ENCODE data around the gene ATP2B2.

Gene ATP2B2

DNA sequence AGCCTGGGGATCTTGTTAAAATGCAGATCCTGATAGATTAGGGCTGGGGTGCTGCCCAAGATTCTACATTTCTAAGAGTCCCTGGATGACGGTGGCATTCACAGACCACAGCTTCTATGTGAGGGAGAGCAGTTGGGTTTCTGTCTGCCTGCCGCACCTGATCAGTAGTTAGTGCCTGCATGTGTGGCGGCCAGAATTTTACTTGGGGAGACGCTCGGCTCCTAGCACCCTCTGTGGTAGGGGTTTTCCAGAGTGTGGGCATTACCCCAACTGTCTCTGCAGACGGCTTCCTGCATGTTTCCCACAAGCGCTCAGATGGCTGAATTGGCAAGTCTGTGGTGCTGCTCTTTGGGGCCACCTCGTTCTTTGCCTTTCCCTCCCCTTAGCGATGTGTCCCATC lies 220.9 kb downstream of the ATP2B2 start:
- no peaks in the 10 kb centered on the region for H3K27me3 ChIP-seq (ENCODE audit: insufficient read depth, poor library complexity, severe bottlenecking)
- no peak overlapping the region for H3K27ac ChIP-seq (ENCODE audit: poor library complexity, severe bottlenecking)
- no peaks in the 10 kb centered on the region for H3K4me1 ChIP-seq (ENCODE audit: insufficient read depth, poor library complexity, severe bottlenecking)
- no peak for ATAC-seq (ENCODE audit: low read depth)
- no peak for DNase-seq (ENCODE audit: low spot score)
- TF ChIP-seq, protein P1, sequence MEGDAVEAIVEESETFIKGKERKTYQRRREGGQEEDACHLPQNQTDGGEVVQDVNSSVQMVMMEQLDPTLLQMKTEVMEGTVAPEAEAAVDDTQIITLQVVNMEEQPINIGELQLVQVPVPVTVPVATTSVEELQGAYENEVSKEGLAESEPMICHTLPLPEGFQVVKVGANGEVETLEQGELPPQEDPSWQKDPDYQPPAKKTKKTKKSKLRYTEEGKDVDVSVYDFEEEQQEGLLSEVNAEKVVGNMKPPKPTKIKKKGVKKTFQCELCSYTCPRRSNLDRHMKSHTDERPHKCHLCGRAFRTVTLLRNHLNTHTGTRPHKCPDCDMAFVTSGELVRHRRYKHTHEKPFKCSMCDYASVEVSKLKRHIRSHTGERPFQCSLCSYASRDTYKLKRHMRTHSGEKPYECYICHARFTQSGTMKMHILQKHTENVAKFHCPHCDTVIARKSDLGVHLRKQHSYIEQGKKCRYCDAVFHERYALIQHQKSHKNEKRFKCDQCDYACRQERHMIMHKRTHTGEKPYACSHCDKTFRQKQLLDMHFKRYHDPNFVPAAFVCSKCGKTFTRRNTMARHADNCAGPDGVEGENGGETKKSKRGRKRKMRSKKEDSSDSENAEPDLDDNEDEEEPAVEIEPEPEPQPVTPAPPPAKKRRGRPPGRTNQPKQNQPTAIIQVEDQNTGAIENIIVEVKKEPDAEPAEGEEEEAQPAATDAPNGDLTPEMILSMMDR (IDR thresholded peaks at IDR 0.05; ENCODE audit: poor library complexity, severe bottlenecking) = no peak
- H3K36me3 ChIP-seq (ENCODE audit: low read depth) = peaks cover 31% of the 10 kb centered on the region
- no peak overlapping the region for H3K4me3 ChIP-seq (ENCODE audit: severe bottlenecking)
- H3K9me3 ChIP-seq (ENCODE audit: severe bottlenecking) = no peaks in the 10 kb centered on the region

DNA sequence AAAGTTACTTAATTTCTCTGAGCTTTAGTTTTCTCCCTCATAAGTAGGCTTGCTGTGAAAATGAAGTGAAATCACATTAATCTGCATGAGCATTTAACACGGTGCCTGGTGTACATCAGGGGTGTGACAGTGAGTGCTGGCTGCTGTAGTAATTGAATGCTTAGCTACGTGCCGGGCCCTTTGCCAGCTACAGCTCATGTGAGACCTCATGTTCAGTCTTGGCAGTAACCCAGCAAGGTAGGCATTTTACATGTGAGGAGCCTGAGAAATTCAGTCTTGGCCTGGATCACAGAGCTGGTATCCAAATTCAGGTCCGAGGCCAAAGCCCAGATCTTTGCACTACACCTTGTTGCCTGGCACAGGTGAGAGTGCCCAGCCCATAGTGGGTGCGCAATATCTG lies 221.7 kb downstream of the ATP2B2 start:
- Histone ChIP-seq H3K4me3 (ENCODE audit: severe bottlenecking) (no peak overlapping the region), H3K27ac (ENCODE audit: poor library complexity, severe bottlenecking) (no peak overlapping the region), H3K9me3 (ENCODE audit: severe bottlenecking) (no peaks in the 10 kb centered on the region), H3K27me3 (ENCODE audit: insufficient read depth, poor library complexity, severe bottlenecking) (no peaks in the 10 kb centered on the region), H3K4me1 (ENCODE audit: insufficient read depth, poor library complexity, severe bottlenecking) (no peaks in the 10 kb centered on the region), H3K36me3 (ENCODE audit: low read depth) (peaks cover 37% of the 10 kb centered on the region)
- TF ChIP-seq, protein P1 (IDR thresholded peaks at IDR 0.05; ENCODE audit: poor library complexity, severe bottlenecking) = no peak
- ATAC-seq (ENCODE audit: low read depth) (0 out of 3 replicates have a peak, but pooled peaks have one; percentile 19), DNase-seq (ENCODE audit: low spot score) (no peak)

DNA sequence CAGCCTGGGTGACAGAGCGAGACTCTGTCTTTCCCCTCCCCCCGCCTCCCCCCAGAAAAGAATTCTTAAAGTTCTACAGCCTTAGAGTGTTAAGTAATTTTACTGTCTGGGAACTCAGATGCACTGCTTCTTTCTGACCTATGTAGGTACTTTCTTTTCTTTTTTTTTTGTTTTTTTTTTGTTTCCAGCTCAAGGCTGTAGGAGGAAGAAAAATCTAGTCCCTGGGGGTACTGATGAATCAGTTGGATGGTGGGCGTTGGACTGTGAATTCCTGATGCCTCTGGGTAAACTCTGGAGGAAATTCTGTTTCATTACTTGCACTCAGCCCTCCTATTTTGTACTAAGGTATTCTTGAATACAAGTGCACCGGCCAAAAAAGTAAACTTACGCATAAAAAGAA lies 223.4 kb downstream of the ATP2B2 start:
- Histone ChIP-seq H3K4me3 (ENCODE audit: severe bottlenecking) (no peak overlapping the region), H3K9me3 (ENCODE audit: severe bottlenecking) (no peaks in the 10 kb centered on the region), H3K4me1 (ENCODE audit: insufficient read depth, poor library complexity, severe bottlenecking) (no peaks in the 10 kb centered on the region), H3K27ac (ENCODE audit: poor library complexity, severe bottlenecking) (no peak overlapping the region), H3K36me3 (ENCODE audit: low read depth) (peaks cover 47% of the 10 kb centered on the region), H3K27me3 (ENCODE audit: insufficient read depth, poor library complexity, severe bottlenecking) (no peaks in the 10 kb centered on the region)
- TF ChIP-seq, protein P1 (IDR thresholded peaks at IDR 0.05; ENCODE audit: poor library complexity, severe bottlenecking) = no peak
- DNase-seq (ENCODE audit: low spot score) (no peak), ATAC-seq (ENCODE audit: low read depth) (no peak)

DNA sequence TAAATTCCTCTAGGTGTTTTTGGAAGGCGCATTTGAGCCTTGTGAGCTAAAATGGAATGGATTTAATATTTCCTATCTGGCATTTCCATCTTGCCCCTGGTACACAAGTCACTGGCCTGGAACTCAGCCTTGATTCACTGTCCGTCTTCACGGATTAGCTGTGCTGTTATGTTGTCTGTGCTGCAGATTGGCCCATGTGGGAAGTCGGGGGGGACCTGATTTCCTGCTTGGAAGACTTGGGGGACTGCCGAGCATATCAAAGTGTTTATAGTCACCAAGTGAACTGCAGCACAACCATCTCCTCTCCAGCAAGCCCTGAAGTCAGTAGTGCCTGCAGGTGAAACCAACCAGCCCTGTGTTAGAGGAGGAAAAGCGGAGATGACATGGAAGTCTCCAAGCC lies 224.8 kb downstream of the ATP2B2 start:
- no peak for ATAC-seq (ENCODE audit: low read depth)
- Histone ChIP-seq H3K4me1 (ENCODE audit: insufficient read depth, poor library complexity, severe bottlenecking) (no peaks in the 10 kb centered on the region), H3K9me3 (ENCODE audit: severe bottlenecking) (no peaks in the 10 kb centered on the region), H3K36me3 (ENCODE audit: low read depth) (peaks cover 55% of the 10 kb centered on the region), H3K4me3 (ENCODE audit: severe bottlenecking) (no peak overlapping the region), H3K27ac (ENCODE audit: poor library complexity, severe bottlenecking) (no peak overlapping the region), H3K27me3 (ENCODE audit: insufficient read depth, poor library complexity, severe bottlenecking) (no peaks in the 10 kb centered on the region)
- TF ChIP-seq, protein P1 (IDR thresholded peaks at IDR 0.05; ENCODE audit: poor library complexity, severe bottlenecking) = no peak
- DNase-seq (ENCODE audit: low spot score) = no peak

GRCh38 chr3:10280177-10280529 lies 225.2 kb downstream of the ATP2B2 start:
- Histone ChIP-seq H3K9me3 (ENCODE audit: severe bottlenecking) (no peaks in the 10 kb centered on the region), H3K27me3 (ENCODE audit: insufficient read depth, poor library complexity, severe bottlenecking) (no peaks in the 10 kb centered on the region), H3K4me1 (ENCODE audit: insufficient read depth, poor library complexity, severe bottlenecking) (no peaks in the 10 kb centered on the region), H3K27ac (ENCODE audit: poor library complexity, severe bottlenecking) (no peak overlapping the region), H3K4me3 (ENCODE audit: severe bottlenecking) (no peak overlapping the region), H3K36me3 (ENCODE audit: low read depth) (peaks cover 57% of the 10 kb centered on the region)
- no peak for ATAC-seq (ENCODE audit: low read depth)
- TF ChIP-seq, protein P1 (IDR thresholded peaks at IDR 0.05; ENCODE audit: poor library complexity, severe bottlenecking) = peak; percentile 7
- no peak for DNase-seq (ENCODE audit: low spot score)

Data from RWPE2 (cell line).